WTC11 (cell line): ENCODE measurements around the gene TUBB. TPM values are rescaled to one million over a fixed set of nuclear protein-coding genes. Genes with fewer than 3 reads are reported as not detected.

Source experiments
- ATAC-seq: fragments of 200-7000 bp; cut with Tn5 transposase; 2 replicates; pipeline ENCODE4 v1.10.0; 2021; ENCODE audit warnings: mild to moderate bottlenecking, moderate library complexity
- CTCF ChIA-PET: fragments of 300-600 bp; sonication (Branson Sonifier 250); formaldehyde crosslinking; loops from one replicate; lab custom pipeline; 2021; ENCODE audit warnings: antibody characterized with exemption; lab: Charles Lee
- POLR2A ChIA-PET: fragments of 350-600 bp; sonication (Branson Sonifier 250); formaldehyde crosslinking; loops from one replicate; lab custom pipeline; 2021; ENCODE audit warnings: antibody characterized with exemption; lab: Charles Lee
- DNase-seq: peaks from one replicate; pipeline ENCODE4 v3.0.0; 2021; ENCODE audit warnings: low spot score
- H3K27ac Mint-ChIP-seq: 2 replicates; pipeline ENCODE4 v1.8.0; 2021; ENCODE audit warnings: mixed read lengths
- H3K27me3 Mint-ChIP-seq: 2 replicates; pipeline ENCODE4 v1.8.0; 2021; ENCODE audit warnings: low read depth, mild to moderate bottlenecking, moderate library complexity, mixed read lengths
- H3K36me3 Mint-ChIP-seq: 2 replicates; pipeline ENCODE4 v1.8.0; 2021; ENCODE audit warnings: mixed read lengths
- H3K4me1 Mint-ChIP-seq: 2 replicates; pipeline ENCODE4 v1.8.0; 2022; ENCODE audit warnings: mixed read lengths
- H3K4me3 Mint-ChIP-seq: 2 replicates; pipeline ENCODE4 v1.8.0; 2021; ENCODE audit warnings: mild to moderate bottlenecking, moderate library complexity, mixed read lengths
- H3K9me3 Mint-ChIP-seq: 2 replicates; pipeline ENCODE4 v1.8.0; 2021; ENCODE audit warnings: mixed read lengths
- ETV6 ChIP-seq: sonication (generic); formaldehyde crosslinking; IDR thresholded peaks from 2 replicates; pipeline ENCODE4 v1.8.1; 2022; ENCODE audit warnings: mild to moderate bottlenecking, missing genetic modification reagents
- FOXK1 ChIP-seq: sonication (generic); formaldehyde crosslinking; IDR thresholded peaks from 2 replicates; pipeline ENCODE4 v1.8.0; 2022; ENCODE audit warnings: mild to moderate bottlenecking, moderate library complexity, missing genetic modification reagents
- HMGA2 ChIP-seq: fragments of 250-450 bp; sonication (Bioruptor Pico); IDR thresholded peaks from 2 replicates; pipeline ENCODE4 v1.4.0; 2021; ENCODE audit warnings: mild to moderate bottlenecking, moderate library complexity
- IRF2 ChIP-seq: sonication (generic); formaldehyde crosslinking; IDR thresholded peaks from 2 replicates; pipeline ENCODE4 v1.8.0; 2022; ENCODE audit warnings: low read depth, missing genetic modification reagents, borderline replicate concordance
- JAZF1 ChIP-seq: fragments of 250-450 bp; sonication (Bioruptor Pico); IDR thresholded peaks from 2 replicates; pipeline ENCODE4 v1.9.0; 2021; ENCODE audit warnings: moderate library complexity, mild to moderate bottlenecking, inconsistent platforms
- MXD4 ChIP-seq: fragments of 250-450 bp; sonication (Bioruptor Pico); IDR thresholded peaks from 2 replicates; pipeline ENCODE4 v1.8.0; 2021; ENCODE audit warnings: mild to moderate bottlenecking, moderate library complexity, borderline replicate concordance
- MYBL2 ChIP-seq: sonication (generic); formaldehyde crosslinking; IDR thresholded peaks from 2 replicates; pipeline ENCODE4 v1.8.1; 2023; ENCODE audit warnings: mild to moderate bottlenecking, moderate library complexity, missing genetic modification reagents
- NFATC4 ChIP-seq: fragments of 250-450 bp; sonication (Bioruptor Pico); IDR thresholded peaks from 2 replicates; pipeline ENCODE4 v1.9.0; 2021; ENCODE audit warnings: mild to moderate bottlenecking
- NFE2L1 ChIP-seq: sonication (generic); formaldehyde crosslinking; IDR thresholded peaks from 2 replicates; pipeline ENCODE4 v1.8.1; 2023; ENCODE audit warnings: missing genetic modification reagents
- NR2C2 ChIP-seq: sonication (generic); formaldehyde crosslinking; IDR thresholded peaks from 2 replicates; pipeline ENCODE4 v1.8.0; 2022; ENCODE audit warnings: mild to moderate bottlenecking, missing genetic modification reagents
- OVOL2 ChIP-seq: fragments of 250-450 bp; sonication (Bioruptor Pico); IDR thresholded peaks from 2 replicates; pipeline ENCODE4 v1.9.0; 2021; ENCODE audit warnings: mild to moderate bottlenecking, borderline replicate concordance
- SP1 ChIP-seq: sonication (generic); formaldehyde crosslinking; conservative IDR thresholded peaks from 2 replicates; pipeline ENCODE4 v1.8.1; 2022; ENCODE audit warnings: missing genetic modification reagents
- TEAD1 ChIP-seq: sonication (generic); formaldehyde crosslinking; IDR thresholded peaks from 2 replicates; pipeline ENCODE4 v1.8.0; 2022; ENCODE audit warnings: mild to moderate bottlenecking, missing genetic modification reagents
- ZBTB21 ChIP-seq: sonication (generic); formaldehyde crosslinking; IDR thresholded peaks from 2 replicates; pipeline ENCODE4 v1.8.1; 2023; ENCODE audit warnings: mild to moderate bottlenecking, missing genetic modification reagents, borderline replicate concordance
- ZNF138 ChIP-seq: sonication (generic); formaldehyde crosslinking; conservative IDR thresholded peaks from 2 replicates; pipeline ENCODE4 v1.8.1; 2022; ENCODE audit warnings: mild to moderate bottlenecking, moderate library complexity, missing genetic modification reagents
- ZNF232 ChIP-seq: sonication (generic); formaldehyde crosslinking; IDR thresholded peaks from 2 replicates; pipeline ENCODE4 v1.8.0; 2022; ENCODE audit warnings: mild to moderate bottlenecking, missing genetic modification reagents
- total RNA-seq: library from RNA; stranded (reverse); gene quantifications from 3 replicates; pipeline ENCODE4 v1.2.3, GENCODE V29; 2021
- TF ChIP-seq, protein P1 (sequence below): fragments of 250-450 bp; sonication (Bioruptor Pico); IDR thresholded peaks from 2 replicates; pipeline ENCODE4 v1.9.0; 2021; ENCODE audit warnings: mild to moderate bottlenecking
- TF ChIP-seq, protein P2 (sequence below): fragments of 250-450 bp; sonication (Bioruptor Pico); IDR thresholded peaks from 2 replicates; pipeline ENCODE4 v1.9.0; 2021; ENCODE audit warnings: moderate library complexity, mild to moderate bottlenecking, inconsistent platforms, borderline replicate concordance
- TF ChIP-seq, protein P3 (sequence below): sonication (generic); formaldehyde crosslinking; IDR thresholded peaks from 2 replicates; pipeline ENCODE4 v1.8.1; 2022; ENCODE audit warnings: low read depth, mild to moderate bottlenecking, moderate library complexity, missing genetic modification reagents, borderline replicate concordance
- TF ChIP-seq, protein P4 (sequence below): sonication (generic); formaldehyde crosslinking; conservative IDR thresholded peaks from 2 replicates; pipeline ENCODE4 v1.8.1; 2023; ENCODE audit warnings: mild to moderate bottlenecking, low read depth, missing genetic modification reagents, moderate library complexity
- TF ChIP-seq, protein P5 (sequence below): sonication (generic); formaldehyde crosslinking; IDR thresholded peaks from 2 replicates; pipeline ENCODE4 v1.8.1; 2023; ENCODE audit warnings: mild to moderate bottlenecking, missing genetic modification reagents

Gene TUBB
- total RNA-seq, 1 experiment from 2014 or later = 1,503 TPM

DNA sequence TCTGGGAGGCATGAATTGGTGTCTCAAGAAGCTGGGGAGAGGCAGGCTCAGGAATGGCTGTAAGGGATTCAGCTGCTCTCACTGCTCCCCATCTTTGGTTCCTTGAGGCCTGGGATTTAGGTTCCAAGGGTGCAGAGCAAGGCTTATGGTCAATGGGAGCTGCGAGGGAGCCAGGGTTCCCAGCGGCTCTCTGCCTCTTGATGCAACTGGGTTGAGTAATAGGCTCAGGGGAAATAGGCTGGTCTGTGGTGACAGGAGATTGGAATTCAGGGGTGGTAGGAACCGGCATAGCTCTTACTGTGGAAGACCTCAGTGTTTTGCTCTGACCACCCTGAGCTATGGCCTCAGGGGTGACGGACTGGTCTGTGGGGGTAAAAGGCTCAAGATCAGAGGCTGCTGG lies 16.3 kb upstream of the TUBB start (continued):
- TF ChIP-seq, protein P1, sequence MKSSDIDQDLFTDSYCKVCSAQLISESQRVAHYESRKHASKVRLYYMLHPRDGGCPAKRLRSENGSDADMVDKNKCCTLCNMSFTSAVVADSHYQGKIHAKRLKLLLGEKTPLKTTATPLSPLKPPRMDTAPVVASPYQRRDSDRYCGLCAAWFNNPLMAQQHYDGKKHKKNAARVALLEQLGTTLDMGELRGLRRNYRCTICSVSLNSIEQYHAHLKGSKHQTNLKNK (CRISPR knock-in tag) = no peak

DNA sequence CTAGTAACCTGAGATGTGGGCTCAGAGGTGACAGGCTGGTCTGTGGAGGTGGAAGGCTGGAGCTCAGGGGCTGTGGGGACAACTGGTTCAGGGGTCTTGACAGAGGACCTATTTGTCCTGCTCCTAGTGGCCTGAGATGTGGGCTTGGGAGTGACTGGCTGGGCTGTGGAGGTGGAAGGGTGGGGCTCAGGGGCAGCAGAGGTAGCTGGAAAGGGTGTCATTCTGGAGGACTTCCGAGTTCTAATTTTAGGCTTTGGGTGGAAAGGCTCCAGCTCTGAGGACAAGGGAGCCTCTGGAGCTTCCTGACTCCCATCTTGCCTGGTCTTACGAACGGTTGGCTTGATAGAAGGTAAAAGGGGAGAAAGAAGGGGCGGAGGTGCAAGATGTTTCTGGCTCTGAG lies 14.5 kb upstream of the TUBB start:
- Mint-ChIP-seq H3K36me3 (peaks cover 69% of the 10 kb centered on the region), H3K4me1 (peaks cover 14% of the 10 kb centered on the region), H3K27me3 (no peaks in the 10 kb centered on the region; the same call in 1 of the 2 replicates), H3K4me3 (no peak overlapping the region), H3K27ac (no peak overlapping the region), H3K9me3 (no peaks in the 10 kb centered on the region)
- ChIA-PET POLR2A (interaction anchor here (2.7 kb wide), 1 partner anchor 12 kb away, joined by 9 read pairs; the partner anchor contains the start of gene MDC1), CTCF (interaction anchor here (3.0 kb wide), 1 partner anchor 27 kb away, joined by 16 read pairs; no protein-coding TSS in a partner anchor)
- ATAC-seq (no peak), DNase-seq (no peak)
- no peak for TF ChIP-seq NR2C2 (CRISPR knock-in tag)
- TF ChIP-seq ZNF232 (CRISPR knock-in tag) = no peak
- TF ChIP-seq, protein P2, sequence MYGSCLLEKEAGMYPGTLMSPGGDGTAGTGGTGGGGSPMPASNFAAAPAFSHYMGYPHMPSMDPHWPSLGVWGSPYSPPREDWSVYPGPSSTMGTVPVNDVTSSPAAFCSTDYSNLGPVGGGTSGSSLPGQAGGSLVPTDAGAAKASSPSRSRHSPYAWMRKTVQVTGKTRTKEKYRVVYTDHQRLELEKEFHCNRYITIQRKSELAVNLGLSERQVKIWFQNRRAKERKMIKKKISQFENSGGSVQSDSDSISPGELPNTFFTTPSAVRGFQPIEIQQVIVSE (CRISPR knock-in tag) = no peak
- TF ChIP-seq, protein P3, sequence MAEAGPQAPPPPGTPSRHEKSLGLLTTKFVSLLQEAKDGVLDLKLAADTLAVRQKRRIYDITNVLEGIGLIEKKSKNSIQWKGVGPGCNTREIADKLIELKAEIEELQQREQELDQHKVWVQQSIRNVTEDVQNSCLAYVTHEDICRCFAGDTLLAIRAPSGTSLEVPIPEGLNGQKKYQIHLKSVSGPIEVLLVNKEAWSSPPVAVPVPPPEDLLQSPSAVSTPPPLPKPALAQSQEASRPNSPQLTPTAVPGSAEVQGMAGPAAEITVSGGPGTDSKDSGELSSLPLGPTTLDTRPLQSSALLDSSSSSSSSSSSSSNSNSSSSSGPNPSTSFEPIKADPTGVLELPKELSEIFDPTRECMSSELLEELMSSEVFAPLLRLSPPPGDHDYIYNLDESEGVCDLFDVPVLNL (CRISPR knock-in tag) = no peak
- no peak for TF ChIP-seq OVOL2
- no peak for TF ChIP-seq ZNF138 (CRISPR knock-in tag)
- TF ChIP-seq SP1 (CRISPR knock-in tag) = no peak
- TF ChIP-seq FOXK1 = no peak
- TF ChIP-seq, protein P4, sequence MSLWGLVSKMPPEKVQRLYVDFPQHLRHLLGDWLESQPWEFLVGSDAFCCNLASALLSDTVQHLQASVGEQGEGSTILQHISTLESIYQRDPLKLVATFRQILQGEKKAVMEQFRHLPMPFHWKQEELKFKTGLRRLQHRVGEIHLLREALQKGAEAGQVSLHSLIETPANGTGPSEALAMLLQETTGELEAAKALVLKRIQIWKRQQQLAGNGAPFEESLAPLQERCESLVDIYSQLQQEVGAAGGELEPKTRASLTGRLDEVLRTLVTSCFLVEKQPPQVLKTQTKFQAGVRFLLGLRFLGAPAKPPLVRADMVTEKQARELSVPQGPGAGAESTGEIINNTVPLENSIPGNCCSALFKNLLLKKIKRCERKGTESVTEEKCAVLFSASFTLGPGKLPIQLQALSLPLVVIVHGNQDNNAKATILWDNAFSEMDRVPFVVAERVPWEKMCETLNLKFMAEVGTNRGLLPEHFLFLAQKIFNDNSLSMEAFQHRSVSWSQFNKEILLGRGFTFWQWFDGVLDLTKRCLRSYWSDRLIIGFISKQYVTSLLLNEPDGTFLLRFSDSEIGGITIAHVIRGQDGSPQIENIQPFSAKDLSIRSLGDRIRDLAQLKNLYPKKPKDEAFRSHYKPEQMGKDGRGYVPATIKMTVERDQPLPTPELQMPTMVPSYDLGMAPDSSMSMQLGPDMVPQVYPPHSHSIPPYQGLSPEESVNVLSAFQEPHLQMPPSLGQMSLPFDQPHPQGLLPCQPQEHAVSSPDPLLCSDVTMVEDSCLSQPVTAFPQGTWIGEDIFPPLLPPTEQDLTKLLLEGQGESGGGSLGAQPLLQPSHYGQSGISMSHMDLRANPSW (CRISPR knock-in tag) = no peak
- no peak for TF ChIP-seq ZBTB21 (CRISPR knock-in tag)
- TF ChIP-seq MYBL2 (CRISPR knock-in tag) = no peak
- TF ChIP-seq JAZF1 (CRISPR knock-in tag) = no peak
- TF ChIP-seq, protein P5, sequence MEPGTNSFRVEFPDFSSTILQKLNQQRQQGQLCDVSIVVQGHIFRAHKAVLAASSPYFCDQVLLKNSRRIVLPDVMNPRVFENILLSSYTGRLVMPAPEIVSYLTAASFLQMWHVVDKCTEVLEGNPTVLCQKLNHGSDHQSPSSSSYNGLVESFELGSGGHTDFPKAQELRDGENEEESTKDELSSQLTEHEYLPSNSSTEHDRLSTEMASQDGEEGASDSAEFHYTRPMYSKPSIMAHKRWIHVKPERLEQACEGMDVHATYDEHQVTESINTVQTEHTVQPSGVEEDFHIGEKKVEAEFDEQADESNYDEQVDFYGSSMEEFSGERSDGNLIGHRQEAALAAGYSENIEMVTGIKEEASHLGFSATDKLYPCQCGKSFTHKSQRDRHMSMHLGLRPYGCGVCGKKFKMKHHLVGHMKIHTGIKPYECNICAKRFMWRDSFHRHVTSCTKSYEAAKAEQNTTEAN (CRISPR knock-in tag) = no peak
- TF ChIP-seq TEAD1 = no peak
- no peak for TF ChIP-seq HMGA2
- TF ChIP-seq NFATC4 (CRISPR knock-in tag) = no peak
- TF ChIP-seq IRF2 (CRISPR knock-in tag) = no peak
- no peak for TF ChIP-seq ETV6 (CRISPR knock-in tag)
- no peak for TF ChIP-seq NFE2L1 (CRISPR knock-in tag)
- TF ChIP-seq MXD4 (CRISPR knock-in tag) = no peak
